ENCODE measurements around the gene ZYX.

Gene ZYX

DNA sequence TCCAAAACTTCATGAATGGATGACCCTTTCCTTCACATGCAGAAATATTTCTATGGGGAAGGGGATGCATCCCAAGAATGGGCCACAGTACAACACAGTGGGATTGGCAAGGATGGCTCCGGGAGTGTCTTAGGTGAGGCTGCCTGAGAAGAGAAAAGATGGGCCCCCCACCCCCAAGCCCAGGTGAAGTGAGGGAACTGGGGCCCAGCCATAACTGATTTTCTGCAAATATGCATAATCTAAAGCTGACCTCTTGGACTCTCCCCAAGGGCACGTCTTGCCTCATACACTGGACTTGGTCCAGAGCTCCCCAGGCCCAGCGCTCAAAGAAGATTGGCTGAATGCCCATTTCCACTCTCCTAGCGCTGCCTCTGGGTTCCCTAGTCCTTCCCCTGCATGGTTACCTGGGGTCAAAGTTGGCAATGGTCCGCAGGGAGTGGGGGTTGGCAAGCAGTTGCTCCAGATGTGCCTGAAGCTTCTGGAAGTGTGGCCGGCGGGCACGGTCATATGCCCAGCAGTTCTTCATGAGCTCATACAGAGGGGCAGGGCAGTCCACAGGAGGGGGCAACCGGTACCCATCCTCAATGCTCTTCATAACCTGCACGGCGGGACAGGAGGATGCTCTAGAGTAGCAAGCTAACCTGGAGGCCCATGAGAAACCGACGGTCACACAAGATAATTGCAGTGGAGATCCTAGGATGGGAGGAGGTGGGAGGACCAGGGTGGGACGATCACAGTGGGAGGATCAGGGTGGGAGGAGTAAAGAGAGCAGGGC, 12.3 kb downstream of the ZYX start:
- TF ChIP-seq, protein P1, sequence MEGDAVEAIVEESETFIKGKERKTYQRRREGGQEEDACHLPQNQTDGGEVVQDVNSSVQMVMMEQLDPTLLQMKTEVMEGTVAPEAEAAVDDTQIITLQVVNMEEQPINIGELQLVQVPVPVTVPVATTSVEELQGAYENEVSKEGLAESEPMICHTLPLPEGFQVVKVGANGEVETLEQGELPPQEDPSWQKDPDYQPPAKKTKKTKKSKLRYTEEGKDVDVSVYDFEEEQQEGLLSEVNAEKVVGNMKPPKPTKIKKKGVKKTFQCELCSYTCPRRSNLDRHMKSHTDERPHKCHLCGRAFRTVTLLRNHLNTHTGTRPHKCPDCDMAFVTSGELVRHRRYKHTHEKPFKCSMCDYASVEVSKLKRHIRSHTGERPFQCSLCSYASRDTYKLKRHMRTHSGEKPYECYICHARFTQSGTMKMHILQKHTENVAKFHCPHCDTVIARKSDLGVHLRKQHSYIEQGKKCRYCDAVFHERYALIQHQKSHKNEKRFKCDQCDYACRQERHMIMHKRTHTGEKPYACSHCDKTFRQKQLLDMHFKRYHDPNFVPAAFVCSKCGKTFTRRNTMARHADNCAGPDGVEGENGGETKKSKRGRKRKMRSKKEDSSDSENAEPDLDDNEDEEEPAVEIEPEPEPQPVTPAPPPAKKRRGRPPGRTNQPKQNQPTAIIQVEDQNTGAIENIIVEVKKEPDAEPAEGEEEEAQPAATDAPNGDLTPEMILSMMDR (IDR thresholded peaks at IDR 0.05; ENCODE audit: extremely low read depth, insufficient read depth, missing control alignments), result no peak
- in situ Hi-C loops (cut with MboI; ENCODE audit: low pct_unique_long_range_greater_than_20kb, low sequenced_read_pairs, unreplicated experiment), result no loop called here
- DNase-seq (ENCODE audit: low spot score), result no peak

DNA sequence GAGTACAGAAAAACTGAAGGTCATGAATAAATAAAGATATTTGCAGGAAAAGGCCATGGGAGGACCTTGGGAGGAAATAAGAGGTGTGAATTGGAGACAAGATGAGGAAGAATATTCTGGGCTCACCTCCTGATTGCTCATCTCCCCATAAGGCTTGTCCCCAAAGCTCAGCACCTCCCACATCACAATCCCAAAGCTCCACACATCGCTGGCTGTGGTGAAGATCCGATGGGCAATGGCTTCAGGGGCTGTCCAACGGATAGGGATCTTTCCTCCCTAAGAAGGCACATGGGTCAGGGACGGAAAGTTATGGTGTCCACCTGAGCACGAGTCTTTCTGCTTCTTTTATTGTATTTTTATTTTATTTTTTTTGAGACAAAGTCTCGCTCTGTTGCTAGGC, 12.9 kb downstream of the ZYX start:
- no peak for DNase-seq (ENCODE audit: low spot score)
- in situ Hi-C loops (cut with MboI; ENCODE audit: low pct_unique_long_range_greater_than_20kb, low sequenced_read_pairs, unreplicated experiment), result no loop called here
- TF ChIP-seq, protein P1 (IDR thresholded peaks at IDR 0.05; ENCODE audit: extremely low read depth, insufficient read depth, missing control alignments), result no peak

DNA sequence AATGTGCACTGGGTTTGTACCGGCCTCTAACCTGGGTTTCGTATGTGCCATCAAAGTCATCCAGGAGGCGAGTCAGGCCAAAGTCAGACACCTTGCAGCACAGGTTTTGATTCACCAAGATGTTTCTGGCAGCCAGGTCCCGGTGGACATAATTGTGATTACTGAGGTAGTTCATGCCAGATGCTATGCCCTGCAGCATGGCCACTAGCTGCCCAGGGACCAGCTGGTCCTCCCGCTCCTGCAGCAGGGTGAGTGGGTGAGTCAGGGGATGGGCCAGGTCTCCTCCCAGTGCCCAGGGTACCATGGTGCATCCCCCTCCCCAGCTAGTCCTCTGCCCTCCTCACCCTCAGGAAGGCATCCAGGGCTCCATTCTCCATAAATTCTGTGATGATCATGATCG, 13.6 kb downstream of the ZYX start:
- TF ChIP-seq, protein P1 (IDR thresholded peaks at IDR 0.05; ENCODE audit: extremely low read depth, insufficient read depth, missing control alignments), result no peak
- DNase-seq (ENCODE audit: low spot score), result no peak
- in situ Hi-C loops (cut with MboI; ENCODE audit: low pct_unique_long_range_greater_than_20kb, low sequenced_read_pairs, unreplicated experiment), result no loop called here

DNA sequence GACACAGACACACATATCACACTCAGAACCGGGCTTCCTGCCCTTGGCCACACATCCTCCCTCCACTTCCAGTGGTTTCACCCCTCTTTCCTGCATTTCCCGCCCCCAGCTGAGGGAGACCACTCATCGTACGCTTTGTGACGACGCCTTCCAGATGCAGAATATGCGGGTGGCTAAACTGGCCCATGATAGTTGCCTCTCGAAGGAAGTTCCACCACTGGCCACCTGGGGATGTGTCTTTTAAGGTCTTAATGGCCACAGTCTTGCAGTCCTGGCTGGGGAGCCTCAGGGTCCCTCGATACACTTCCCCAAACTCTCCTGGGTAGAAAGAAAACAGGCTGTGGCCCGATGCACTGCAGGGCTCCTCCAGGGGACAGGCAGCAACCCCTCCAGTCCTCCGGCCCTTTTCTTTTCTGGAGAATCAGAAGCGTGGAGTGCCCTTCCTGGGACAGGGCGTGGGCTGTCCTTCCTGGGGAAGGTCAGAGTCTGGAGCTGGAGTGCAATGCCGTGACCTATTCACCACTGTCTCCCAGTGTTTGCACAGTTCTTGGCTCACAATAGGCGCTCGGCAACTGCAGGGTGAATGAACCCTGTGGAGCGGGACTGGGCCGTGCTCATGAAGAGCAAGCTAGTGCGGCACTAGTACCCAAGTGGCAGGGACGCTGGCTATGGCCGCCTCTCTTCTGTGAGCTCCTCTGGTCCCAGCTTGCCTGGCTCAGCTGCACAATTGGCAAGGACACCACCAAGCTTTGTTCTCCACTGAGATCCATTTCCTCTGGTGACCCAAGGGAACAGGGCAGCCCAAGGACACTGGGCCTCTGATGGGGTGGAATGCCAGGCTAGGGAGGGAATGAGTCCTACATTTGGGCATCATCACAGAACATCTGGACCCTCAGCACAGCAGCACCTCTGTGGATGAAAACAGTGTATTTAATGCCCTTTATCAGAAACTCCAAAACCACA, 14.3 kb downstream of the ZYX start:
- TF ChIP-seq, protein P1 (IDR thresholded peaks at IDR 0.05; ENCODE audit: extremely low read depth, insufficient read depth, missing control alignments), result no peak
- no peak for DNase-seq (ENCODE audit: low spot score)
- in situ Hi-C loops (cut with MboI; ENCODE audit: low pct_unique_long_range_greater_than_20kb, low sequenced_read_pairs, unreplicated experiment), result no loop called here

DNA sequence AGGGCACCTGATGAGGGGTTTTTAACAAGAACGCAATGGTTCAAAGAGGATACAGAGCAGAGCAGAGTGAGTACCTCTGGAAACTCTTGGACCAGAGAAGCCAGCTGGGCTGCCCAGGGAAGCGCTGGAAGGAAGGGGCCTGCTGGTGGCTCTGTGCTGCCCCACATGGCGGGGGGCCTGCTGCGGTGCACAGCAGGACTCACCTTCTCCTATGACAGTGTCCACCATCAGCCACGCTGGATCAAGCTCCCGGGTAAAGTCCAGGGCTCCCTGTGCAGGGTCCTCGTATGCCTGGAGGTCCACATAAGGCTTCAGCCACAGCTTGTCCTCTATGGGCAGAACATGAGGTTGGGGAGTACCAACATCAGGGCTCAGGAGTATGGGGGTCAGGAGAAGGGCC, 15.0 kb downstream of the ZYX start:
- in situ Hi-C loops (cut with MboI; ENCODE audit: low pct_unique_long_range_greater_than_20kb, low sequenced_read_pairs, unreplicated experiment), result no loop called here
- DNase-seq (ENCODE audit: low spot score), result no peak
- TF ChIP-seq, protein P1 (IDR thresholded peaks at IDR 0.05; ENCODE audit: extremely low read depth, insufficient read depth, missing control alignments), result no peak

DNA sequence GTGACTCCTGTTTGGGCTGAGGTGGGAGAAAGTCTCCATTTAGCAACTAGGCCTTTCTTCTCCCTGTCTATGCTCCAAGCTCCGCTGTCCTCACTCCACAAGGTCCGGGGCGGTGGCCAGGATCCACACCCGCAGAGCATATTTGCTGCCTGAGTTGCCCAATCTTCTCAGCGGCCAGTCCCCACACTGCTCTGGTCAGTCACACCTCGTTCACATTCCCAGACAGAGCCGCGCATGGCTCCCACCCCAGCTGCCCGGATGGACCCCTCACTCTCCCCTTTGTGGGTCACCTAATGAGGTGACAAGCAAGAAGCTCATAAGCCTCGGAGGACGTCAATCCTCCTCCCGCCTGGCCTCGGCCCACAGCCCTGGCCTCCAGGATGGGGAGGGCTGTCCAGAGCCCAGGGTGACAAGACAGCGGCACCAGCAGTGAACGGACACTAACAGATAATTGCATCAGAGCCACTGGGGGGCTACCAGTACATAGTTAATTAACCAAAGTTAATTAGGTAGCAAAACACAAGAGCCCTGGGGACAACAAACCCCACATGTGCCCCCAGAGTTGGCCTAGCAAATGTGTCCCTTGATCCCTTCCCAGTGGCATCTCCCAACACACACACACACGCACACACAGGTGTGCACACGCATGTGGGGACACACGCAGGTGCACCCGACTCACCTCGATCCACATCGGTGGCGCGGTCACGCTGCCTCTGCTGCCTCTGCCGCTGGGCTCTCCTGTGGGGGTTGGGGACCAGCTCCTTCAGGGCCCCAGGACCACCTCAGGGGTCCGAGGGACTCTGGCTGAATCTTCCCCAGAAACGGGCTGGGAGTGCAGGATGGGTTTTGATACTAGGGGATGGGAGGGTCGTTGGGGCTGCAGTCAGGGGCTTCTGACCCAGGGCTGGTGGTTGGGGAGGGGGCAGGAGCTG, 15.7 kb downstream of the ZYX start:
- in situ Hi-C loops (cut with MboI; ENCODE audit: low pct_unique_long_range_greater_than_20kb, low sequenced_read_pairs, unreplicated experiment), result no loop called here
- no peak for DNase-seq (ENCODE audit: low spot score)
- TF ChIP-seq, protein P1 (IDR thresholded peaks at IDR 0.05; ENCODE audit: extremely low read depth, insufficient read depth, missing control alignments), result no peak

Measured in GM13977 (cell line).